ENCODE measurements around the gene C3orf49.

- TF ChIP-seq CTCF (IDR thresholded peaks at IDR 0.05): no peak
- TF ChIP-seq EP300 (IDR thresholded peaks at IDR 0.05): no peak
Observed at GRCh38 chr3:63867225-63867624, 48.1 kb downstream of the C3orf49 start.

Data from esophagus muscularis mucosa (tissue), 3 donors.